HG02840 (cell line): ENCODE data around the gene SCO2.

Source experiments
- ATAC-seq: cut with Tn5 transposase; IDR thresholded peaks from one replicate; pipeline ENCODE4 v1.9.1; 2021; ENCODE audit warnings: mild to moderate bottlenecking, moderate library complexity, moderate number of reproducible peaks; ENCODE audit not compliant: unreplicated experiment, low FRiP score

The SCO2 gene, protein sequence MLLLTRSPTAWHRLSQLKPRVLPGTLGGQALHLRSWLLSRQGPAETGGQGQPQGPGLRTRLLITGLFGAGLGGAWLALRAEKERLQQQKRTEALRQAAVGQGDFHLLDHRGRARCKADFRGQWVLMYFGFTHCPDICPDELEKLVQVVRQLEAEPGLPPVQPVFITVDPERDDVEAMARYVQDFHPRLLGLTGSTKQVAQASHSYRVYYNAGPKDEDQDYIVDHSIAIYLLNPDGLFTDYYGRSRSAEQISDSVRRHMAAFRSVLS

GRCh38 chr22:50525104-50525857 lies at the start of gene SCO2:
TSS of gene SCO2 (minus strand) at chr22:50525598. CDS start at chr22:50524411, 1,187 bp downstream.
- peak; percentile 45 for ATAC-seq

DNA sequence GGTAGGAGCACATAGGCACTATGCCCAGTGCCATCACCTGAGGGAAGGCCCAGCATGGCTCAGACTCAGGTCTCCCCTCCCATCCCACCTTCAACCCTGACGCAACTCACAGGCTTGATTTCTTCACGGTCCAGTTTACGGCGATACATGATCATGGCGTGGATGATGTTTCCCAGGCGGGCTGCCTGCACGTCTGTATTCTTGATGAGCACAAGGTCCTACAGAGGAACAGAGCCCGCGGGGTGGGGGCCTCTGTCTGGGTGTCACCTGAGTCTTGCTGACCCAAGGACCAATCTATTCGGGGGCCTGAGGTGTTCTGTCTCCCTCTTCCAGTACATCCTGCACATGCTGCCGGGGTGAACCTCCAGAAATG lies 49.0 kb upstream of the SCO2 start:
- ATAC-seq = no peak

GRCh38 chr22:50573491-50574382 lies 48.3 kb upstream of the SCO2 start:
- ATAC-seq = no peak

DNA sequence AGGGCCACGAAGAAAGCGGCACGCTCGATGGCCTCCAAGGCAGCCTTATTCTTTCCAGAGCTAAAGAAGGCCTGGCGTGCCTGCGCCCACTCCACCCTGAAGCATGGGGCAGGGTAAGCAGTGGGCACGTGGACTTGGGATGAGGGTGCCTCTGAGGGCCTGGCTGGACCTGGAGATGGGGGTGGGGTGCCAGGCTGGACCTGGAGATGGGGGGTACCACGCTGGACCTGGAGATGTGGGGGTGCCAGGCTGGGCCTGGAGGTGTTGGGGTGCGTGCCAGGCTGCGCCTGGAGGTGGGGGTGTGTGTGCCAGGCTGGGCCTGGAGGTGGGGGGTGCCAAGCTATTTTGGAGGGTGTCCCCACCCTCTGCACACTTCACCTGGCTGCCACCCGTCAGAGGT lies 47.6 kb upstream of the SCO2 start:
- no peak for ATAC-seq

- ATAC-seq = no peak
These were observed 46.1 kb upstream of the SCO2 start for GRCh38 chr22:50571264-50572175.

- ATAC-seq = no peak
These were observed 45.5 kb upstream of the SCO2 start for GRCh38 chr22:50570861-50571260.

GRCh38 chr22:50569896-50570535 lies 44.6 kb upstream of the SCO2 start:
- no peak for ATAC-seq

DNA sequence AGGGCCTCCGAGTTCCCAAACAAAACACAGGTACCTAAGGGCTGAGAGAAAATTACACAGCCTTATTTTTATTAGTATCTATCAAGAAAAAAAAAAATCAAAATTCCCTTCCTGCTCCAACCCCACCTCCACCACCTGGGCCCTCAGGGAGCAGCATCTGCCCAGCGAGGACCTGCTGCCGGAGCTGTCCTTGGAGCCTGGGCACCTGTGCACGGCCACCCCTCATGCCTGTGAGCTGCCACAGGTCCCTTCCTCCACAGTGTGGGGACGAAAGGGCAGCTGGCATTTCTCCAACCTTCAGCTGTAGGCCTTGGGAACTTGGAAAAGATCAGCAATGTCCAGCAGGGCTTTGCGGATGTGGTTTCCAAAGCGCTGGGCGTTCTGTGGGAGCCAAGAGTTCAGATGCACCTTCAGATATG lies 43.7 kb upstream of the SCO2 start:
- ATAC-seq = no peak

GRCh38 chr22:50568626-50569025 lies 43.2 kb upstream of the SCO2 start:
- no peak for ATAC-seq

DNA sequence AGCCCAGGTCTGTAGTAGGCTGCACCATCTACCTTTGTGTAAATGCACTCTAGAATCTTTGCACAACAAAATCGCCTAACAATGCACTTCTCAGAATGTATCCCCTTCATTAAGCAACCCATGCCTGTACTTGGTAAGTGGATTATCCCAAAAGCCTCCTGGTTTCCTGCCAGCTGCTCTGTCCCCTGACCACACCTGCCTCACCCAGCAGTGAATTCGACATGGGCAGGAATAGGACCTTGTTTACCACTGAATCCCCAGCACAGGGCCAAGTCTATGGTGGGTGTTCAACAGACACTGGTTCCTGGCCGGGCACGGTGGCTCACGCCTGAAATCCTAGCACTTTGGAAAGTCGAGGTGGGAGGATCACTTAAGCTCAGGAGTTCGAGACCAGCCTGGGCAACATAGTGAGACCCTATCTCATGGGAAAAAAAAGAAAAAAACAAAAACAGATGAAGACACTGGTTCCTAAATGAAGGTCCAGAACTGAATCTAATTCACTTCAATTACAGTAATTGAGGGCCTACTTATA lies 42.4 kb upstream of the SCO2 start:
- ATAC-seq = no peak

DNA sequence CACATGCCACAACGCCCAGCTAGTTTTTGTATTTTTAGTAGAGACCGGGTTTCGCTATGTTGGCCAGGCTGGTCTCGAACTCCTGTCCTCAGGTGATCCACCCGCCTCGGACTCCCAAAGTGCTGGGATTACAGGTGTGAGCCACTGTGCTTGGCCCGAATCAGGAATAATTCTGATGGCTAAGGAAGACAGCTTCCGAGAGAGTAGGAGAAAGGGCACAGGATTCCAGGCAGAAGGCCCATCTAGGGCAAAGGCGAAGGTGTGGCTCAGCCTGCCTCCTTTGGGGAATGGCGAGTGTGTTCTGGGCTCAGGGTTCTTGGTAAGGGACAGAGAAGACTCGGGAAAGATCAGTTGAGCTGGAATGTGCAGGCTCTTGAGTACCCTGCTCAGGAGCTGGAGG lies 38.9 kb upstream of the SCO2 start:
- ATAC-seq = no peak

DNA sequence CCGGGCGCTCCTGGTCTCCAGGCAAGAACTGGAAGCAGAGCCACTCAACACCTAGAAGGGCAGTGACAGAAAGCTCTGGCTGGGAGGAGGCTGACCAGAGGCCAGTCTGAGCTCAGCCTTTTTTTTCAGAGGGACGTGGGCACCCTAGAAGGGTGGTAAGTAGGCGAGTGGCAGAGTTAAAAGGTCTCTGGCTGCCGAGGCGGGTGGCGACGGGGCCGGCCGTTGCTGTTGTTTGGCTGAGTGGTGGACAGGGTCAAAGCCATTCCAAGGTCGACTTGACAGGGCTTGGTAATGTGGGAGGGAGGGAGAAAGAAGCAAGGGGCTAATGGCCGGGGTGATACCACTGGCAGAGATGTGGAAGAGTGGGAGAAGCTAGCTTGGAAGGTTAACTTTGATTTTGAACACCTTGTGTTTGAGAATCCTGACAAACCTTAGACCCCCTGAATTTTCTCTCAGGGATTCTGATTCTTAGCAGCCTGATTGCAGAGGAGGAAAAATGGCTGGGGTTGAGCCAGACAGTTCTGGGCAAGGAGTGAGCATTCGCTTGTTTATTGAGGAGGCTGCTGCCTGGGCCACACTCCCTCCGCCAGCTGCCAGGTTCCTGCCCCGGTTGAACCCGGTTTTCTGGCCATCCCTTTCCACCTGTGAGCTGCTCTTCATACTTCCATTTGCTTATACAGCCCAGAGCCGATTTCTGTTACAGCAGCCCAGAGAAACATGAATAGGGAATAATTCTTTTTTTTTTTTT lies 38.2 kb upstream of the SCO2 start:
- ATAC-seq = no peak

DNA sequence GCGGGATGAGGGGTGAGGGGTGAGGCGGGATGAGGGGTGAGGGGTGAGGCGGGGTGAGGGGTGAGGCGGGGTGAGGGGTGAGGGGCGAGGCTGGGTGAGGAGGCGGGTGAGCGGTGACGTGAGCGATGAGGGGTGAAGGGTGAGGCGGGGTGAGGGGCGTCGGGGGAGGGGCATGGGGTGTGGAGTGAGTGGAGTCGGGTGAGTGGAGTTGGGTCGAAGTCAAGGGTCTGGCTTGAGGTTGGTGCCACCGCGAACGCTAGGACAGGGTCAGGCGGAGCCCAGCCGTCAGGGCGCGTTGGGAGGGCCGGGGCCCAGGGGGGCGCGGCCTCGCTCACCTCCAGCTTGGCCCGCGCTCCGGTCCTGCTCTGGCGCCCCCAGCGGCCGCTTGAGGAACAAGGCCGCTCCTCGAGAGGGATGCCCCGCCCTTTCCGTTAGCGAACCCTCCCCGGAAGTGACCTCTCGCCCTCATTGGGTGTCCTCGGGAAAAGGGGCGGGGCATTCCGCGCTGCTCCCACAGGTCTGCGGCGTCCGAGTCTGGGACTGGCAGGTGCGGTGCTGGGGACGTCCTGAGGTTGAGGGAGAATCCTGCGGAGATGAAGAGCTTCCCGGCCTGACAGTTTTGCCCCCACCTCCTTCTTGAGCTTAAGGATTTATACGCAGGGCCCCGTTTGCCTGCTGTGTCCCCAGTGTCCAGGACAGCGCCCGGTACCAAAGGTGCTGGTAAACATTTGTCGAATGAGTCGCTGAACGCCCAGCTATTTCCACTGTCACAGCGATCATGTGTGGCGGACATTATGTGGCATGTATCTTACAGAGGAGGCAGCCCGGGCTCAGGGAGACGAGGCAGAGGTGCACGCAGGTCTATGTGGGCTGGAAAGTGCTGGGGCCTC lies 37.4 kb upstream of the SCO2 start, which contains the start of gene SYCE3:
Gene SYCE3 (minus strand): TSS at position 397 of the 890 bp plus-strand sequence. CDS start 6,514 bp downstream, outside the sequence.
- peak; percentile 96 for ATAC-seq

GRCh38 chr22:50561401-50562358 lies 36.3 kb upstream of the SCO2 start:
- ATAC-seq = no peak

DNA sequence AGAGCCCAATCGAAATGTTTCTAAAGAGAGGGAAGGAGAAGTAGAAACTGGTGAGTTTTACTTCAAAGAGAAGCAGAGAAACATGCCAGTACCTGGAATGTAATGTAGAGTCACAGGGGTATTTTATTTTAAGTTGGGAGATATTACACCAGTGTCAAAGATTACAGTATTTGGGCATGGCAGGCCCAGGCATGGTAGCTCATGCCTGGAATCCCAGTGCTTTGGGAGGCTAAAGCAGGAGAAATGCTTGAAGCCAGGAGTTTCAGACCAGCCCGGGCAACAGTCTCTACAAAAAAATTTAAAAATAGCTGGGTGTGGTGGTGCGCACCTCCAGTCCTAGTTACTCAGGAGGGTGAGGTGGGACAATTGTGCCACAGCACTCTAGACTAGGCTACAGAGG lies 34.6 kb upstream of the SCO2 start:
- ATAC-seq = no peak

DNA sequence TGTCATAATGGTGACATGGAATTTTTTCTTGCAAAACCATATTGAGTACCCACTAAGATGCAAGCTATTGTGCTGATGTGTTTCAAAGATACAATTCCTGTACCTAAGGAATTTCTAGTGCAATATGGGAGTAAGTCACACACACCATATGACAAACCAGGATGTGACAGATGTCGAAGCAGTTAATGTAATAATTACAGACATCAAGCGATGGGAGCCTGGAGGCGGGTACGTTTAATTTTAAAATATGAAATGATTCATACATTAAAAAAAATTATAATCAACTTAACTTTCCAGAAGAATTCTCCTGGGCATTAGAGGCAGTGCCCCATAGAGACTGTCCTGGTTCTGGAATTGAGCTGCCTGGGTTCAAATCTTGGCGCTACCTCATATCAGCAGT lies 31.3 kb upstream of the SCO2 start:
- ATAC-seq = no peak
